Measurements from ENCODE around the gene SRSF9.
"Not testable (repeated sequence)": the region's sequence is repeated elsewhere in the genome, so short reads cannot be mapped to it uniquely, and the experiment has no call there.

The SRSF9 gene

DNA sequence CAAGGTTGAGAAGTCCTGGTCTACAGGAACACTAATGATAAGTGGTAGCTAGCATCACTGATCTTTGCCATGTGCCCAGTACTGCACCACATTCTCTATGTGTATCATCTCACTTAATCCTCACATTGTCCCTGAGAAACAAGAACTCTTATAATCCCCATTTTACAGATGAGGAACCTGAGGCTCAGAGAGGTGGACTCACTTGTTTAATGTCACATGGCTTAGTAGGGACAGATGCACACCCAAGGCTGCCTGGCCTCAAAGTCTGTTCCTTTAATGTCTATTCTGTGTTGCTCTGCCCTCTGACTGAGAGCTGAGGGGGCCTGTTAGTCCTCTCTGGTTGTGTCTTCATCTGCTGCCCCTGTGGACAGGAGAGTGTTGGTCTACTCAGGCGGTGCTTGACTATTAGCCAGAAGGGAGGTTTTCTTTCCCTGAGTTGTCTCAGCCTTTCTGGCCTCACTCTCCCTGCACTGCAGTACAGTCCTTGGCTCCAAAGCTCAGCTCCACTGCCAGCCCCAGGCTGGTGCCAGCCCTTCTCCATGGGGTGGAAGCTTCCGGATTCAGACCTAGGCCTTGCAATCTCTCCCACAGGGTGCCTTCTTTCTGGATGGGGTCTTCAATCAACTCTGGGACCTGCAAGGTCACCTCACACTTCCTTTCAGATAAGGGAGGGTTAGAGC, 21.4 kb upstream of the SRSF9 start:
- TF ChIP-seq, protein P1, sequence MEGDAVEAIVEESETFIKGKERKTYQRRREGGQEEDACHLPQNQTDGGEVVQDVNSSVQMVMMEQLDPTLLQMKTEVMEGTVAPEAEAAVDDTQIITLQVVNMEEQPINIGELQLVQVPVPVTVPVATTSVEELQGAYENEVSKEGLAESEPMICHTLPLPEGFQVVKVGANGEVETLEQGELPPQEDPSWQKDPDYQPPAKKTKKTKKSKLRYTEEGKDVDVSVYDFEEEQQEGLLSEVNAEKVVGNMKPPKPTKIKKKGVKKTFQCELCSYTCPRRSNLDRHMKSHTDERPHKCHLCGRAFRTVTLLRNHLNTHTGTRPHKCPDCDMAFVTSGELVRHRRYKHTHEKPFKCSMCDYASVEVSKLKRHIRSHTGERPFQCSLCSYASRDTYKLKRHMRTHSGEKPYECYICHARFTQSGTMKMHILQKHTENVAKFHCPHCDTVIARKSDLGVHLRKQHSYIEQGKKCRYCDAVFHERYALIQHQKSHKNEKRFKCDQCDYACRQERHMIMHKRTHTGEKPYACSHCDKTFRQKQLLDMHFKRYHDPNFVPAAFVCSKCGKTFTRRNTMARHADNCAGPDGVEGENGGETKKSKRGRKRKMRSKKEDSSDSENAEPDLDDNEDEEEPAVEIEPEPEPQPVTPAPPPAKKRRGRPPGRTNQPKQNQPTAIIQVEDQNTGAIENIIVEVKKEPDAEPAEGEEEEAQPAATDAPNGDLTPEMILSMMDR (IDR thresholded peaks at IDR 0.05; ENCODE audit: control insufficient read depth, insufficient read depth, low read depth, low read length, missing control alignments), result no peak
- H3K4me3 ChIP-seq (ENCODE audit: control insufficient read depth, low read depth, low read length), result no peak overlapping the region
- no peak for DNase-seq (ENCODE audit: low read depth)

DNA sequence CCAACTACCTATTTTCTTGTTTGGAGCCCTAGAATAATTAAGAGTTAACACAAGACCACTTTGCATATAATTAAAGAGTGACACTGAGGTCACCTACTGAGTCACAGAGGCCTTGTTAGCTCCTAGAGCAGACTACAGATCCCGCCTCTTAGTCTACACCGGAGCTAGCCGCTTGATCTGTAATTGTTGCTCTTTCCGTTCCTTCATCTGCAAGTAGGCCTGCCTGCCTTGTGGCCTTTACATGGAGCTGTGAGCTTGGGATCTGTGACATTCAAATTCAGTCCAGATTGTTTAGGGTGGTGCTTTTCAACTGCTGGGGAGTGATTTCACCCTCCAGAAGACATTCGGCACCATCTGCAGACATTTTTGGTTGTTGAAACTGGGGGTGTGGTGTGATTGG, 20.8 kb upstream of the SRSF9 start:
- H3K4me3 ChIP-seq (ENCODE audit: control insufficient read depth, low read depth, low read length), result no peak overlapping the region
- TF ChIP-seq, protein P1 (IDR thresholded peaks at IDR 0.05; ENCODE audit: control insufficient read depth, insufficient read depth, low read depth, low read length, missing control alignments), result no peak
- DNase-seq (ENCODE audit: low read depth), result no peak

DNA sequence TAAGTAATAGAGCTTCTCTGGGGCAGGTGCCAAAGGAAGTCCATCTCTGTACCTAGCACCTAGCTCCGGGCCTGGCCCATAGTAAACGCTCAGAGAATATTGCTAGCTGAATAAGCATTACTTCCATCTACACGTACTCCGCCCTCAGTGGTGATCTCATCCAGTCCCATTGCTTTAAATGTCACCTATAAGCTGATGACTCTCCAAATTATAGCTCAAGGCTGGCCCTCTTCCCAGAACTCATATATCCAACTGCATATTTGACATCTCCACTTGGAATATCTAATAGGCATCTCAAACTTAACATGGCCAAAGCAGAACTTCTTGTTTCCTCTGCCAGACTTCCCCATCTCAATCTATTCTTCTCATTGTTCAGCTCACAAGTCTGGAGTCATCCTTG, 19.5 kb upstream of the SRSF9 start:
- DNase-seq (ENCODE audit: low read depth), result no peak
- no peak overlapping the region for H3K4me3 ChIP-seq (ENCODE audit: control insufficient read depth, low read depth, low read length)
- TF ChIP-seq, protein P1 (IDR thresholded peaks at IDR 0.05; ENCODE audit: control insufficient read depth, insufficient read depth, low read depth, low read length, missing control alignments), result no peak

DNA sequence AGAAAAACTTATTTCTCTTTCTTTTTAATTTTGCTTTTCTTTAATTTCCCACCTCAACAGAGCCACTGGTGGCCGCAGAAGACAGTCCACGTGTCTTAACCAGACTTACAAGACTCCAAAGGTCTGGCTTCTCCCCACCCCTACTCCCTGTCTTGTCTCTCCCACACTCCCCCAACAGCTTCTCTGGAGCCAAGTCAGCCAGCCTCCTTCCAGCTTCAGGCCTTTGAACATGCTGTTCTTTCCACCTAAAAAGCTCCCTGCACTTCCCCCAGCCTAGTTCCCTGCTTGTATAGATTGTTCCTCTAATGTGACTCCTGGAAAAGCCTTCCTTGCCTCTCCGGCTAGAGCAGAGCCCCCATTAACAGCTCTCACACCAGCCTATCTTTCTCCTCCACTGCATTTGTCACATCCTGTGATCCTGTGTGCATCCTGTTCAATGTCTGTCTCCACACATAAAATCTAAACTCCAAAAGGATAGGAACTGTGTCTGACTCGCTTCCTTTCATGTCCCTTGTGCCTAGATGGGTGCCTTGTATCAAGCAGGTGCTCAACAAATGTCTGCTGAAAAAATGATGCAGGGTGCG, 18.6 kb upstream of the SRSF9 start:
- TF ChIP-seq, protein P1 (IDR thresholded peaks at IDR 0.05; ENCODE audit: control insufficient read depth, insufficient read depth, low read depth, low read length, missing control alignments), result no peak
- H3K4me3 ChIP-seq (ENCODE audit: control insufficient read depth, low read depth, low read length), result no peak overlapping the region
- no peak for DNase-seq (ENCODE audit: low read depth)

DNA sequence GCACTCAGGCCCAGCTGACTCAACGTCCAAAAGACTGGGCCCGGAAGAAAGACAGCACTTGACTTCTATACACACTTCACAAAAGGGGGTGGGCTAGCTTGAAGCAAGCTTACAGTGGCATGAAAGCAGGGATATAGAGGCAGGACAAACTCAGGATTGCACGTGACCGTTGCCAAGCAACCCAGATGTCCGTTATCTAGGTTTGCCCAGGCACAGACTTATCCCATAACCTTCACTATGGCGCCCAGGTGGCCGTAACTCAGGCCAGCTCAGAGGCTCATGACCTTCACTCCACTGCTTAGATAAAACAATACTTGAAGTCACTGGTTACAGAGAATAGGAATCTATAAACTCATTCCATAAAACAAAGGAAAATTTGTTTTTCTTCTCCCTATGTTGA, 18.0 kb upstream of the SRSF9 start:
- not testable (repeated sequence) for H3K4me3 ChIP-seq (ENCODE audit: control insufficient read depth, low read depth, low read length); DNase-seq (ENCODE audit: low read depth)

DNA sequence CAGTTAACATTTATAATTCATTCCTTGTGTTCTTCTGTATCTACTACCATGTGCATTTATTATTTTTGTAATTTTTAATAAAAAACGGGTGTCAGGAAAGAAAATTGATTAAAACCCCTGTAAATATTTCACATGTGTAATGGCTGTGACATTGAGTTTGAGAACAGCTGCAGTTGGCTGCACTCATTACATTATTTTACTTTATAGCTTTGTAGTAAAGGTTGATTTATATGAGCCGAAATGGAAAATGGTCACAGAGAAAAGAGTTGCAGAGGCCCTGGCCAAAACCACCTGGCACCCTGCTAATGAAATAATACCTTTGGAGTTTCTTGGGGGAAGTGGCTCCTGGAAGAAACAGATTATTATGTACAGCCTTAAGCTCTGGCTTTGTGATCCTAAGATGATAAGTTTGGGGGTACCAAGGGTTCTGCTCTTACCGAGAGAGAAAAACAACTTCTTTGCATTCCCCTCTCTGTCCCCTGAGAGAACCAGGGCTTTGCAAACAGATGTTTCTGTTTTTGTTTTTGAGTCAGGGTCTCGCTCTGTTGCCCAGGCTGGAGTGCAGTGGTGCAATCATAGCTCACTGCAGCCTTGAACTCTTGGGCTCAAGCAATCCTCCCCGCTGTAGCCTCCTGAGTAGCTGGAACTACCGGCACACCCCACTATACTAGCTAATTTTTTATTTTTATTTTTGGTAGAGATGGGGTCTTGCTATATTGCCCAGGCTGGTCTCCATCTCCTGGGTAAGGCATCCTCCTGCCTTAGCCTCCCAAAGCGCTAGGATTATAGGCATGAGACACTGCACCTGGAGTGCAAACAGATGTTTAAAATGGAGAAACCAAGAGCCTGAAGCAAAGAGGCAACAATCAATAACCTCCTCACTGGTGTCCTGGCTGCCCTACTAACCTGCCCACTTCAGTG, 16.7 kb upstream of the SRSF9 start:
- TF ChIP-seq, protein P1 (IDR thresholded peaks at IDR 0.05; ENCODE audit: control insufficient read depth, insufficient read depth, low read depth, low read length, missing control alignments), result no peak
- no peak for DNase-seq (ENCODE audit: low read depth)

DNA sequence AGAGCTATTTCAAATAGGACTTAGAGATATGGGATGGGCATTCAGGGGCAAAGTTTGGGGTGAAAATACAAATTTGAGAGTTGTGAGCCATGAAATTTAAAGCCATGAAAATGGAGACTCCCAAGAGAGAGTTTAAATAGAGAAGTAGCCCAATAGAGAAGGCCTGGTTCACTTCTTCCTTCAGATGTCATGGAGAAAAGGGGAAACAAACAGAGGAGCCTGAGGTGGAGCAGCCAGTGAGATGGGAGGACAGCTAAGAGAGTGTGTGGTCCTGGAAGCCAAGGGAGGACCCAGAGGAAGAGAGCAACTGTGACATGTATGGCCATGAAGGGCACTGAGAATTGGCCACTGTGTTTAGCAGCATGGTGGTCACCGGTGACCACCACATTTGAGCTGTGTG, 14.1 kb upstream of the SRSF9 start:
- DNase-seq (ENCODE audit: low read depth), result no peak

More for the DNA sequence above, 16.7 kb upstream of the SRSF9 start:
- H3K4me3 ChIP-seq (ENCODE audit: control insufficient read depth, low read depth, low read length), result no peak overlapping the region

More for the DNA sequence above, 14.1 kb upstream of the SRSF9 start:
- TF ChIP-seq, protein P1 (IDR thresholded peaks at IDR 0.05; ENCODE audit: control insufficient read depth, insufficient read depth, low read depth, low read length, missing control alignments), result no peak
- H3K4me3 ChIP-seq (ENCODE audit: control insufficient read depth, low read depth, low read length), result no peak overlapping the region

Measured in AG09309 (cell line).